ENCODE results near the gene SGCD.

DNA sequence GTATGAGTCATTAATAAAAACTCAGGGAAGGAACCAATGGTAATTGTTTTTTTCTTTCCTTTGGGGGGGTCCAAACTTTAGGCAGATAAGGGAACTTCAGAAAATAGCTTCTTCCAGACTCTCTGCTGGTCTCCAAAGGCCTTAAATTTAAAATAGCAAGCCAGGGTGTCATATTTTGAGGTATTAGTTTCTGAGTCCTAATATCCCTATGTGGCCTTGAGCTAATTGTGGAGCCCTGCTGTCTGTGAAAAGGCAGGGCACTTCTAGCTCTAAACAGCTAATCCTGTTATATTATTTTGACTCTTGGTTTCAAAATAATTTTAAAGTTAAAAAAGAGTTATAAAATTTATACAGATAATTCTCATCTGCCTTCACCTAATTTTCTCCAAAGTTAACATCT is 327.5 kb downstream of the SGCD start:
- TF ChIP-seq CTCF (conservative IDR thresholded peaks at IDR 0.05 in 1 of 2, IDR thresholded peaks at IDR 0.05 in 1 of 2; ENCODE audit: extremely low read depth in 1 of 2, insufficient read depth in 1 of 2, low read depth in 1 of 2, low read length in 2 of 2), result no peak
- no peak for TF ChIP-seq EZH2 (IDR thresholded peaks at IDR 0.05; ENCODE audit: borderline replicate concordance, low read length)

All from mammary epithelial cell (primary cell).